Measurements from ENCODE around the gene TRMT11.
A peak's percentile ranks its signal among the peaks of the same experiment; 100 is the strongest.

Gene TRMT11

GRCh38 chr6:125943528-125944433 lies 42.6 kb upstream of the TRMT11 start:
- H3K27ac ChIP-seq, result peak overlapping the region; percentile 83
- ChIA-PET POLR2A (ENCODE audit: low non-redundant PET) (interaction anchor here (0.5 kb wide), 1 partner anchor 20 kb away, joined by 3 read pairs; no protein-coding TSS in a partner anchor), CTCF (interaction anchor here (0.7 kb wide), 1 partner anchor 13 kb away, joined by 3 read pairs; the partner anchor contains the start of gene HINT3)
- no peak for TF ChIP-seq CTCF (conservative IDR thresholded peaks at IDR 0.05; ENCODE audit: low read depth)
- DNase-seq (ENCODE audit: low spot score), result no peak

DNA sequence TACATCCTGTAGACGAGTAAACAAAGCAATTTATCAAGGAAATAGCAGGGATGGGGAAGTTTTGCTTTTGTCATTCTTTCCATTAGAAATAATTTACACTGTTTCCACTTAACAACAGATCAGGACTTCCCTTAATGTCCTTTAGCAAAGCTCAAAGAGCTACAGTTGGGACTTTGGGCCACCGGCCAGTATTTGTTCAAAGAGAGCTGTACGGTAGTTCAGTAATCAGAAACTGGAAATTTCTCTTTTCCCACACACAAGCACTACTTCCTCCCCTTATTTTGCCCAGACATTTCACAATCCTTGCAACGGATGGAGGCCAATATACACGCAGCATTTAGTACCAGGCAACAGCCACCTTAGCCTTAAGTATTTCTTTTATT lies 41.9 kb upstream of the TRMT11 start:
- DNase-seq (ENCODE audit: low spot score), result no peak
- H3K27ac ChIP-seq, result no peak overlapping the region
- POLR2A ChIA-PET (ENCODE audit: low non-redundant PET), result no interaction called here
- CTCF ChIA-PET, result no interaction called here
- no peak for TF ChIP-seq CTCF (conservative IDR thresholded peaks at IDR 0.05; ENCODE audit: low read depth)

- POLR2A ChIA-PET (ENCODE audit: low non-redundant PET), result no interaction called here
- no peak overlapping the region for H3K27ac ChIP-seq
- DNase-seq (ENCODE audit: low spot score), result no peak
- no peak for TF ChIP-seq CTCF (conservative IDR thresholded peaks at IDR 0.05; ENCODE audit: low read depth)
- CTCF ChIA-PET, result interaction anchor here (0.7 kb wide), 1 partner anchor 153 kb away, joined by 6 read pairs; no protein-coding TSS in a partner anchor
Measured at GRCh38 chr6:125944896-125945295, 41.4 kb upstream of the TRMT11 start.

- TF ChIP-seq CTCF (conservative IDR thresholded peaks at IDR 0.05; ENCODE audit: low read depth), result no peak
- CTCF ChIA-PET, result interaction anchor here (0.6 to 1.7 kb wide), 3 partner anchors 7 to 154 kb away, joined by 3 to 6 read pairs (median 5); partner anchors contain the start of gene HINT3
- POLR2A ChIA-PET (ENCODE audit: low non-redundant PET), result no interaction called here
- DNase-seq (ENCODE audit: low spot score), result no peak
- no peak overlapping the region for H3K27ac ChIP-seq
Measured at GRCh38 chr6:125945378-125946141, 40.8 kb upstream of the TRMT11 start.

DNA sequence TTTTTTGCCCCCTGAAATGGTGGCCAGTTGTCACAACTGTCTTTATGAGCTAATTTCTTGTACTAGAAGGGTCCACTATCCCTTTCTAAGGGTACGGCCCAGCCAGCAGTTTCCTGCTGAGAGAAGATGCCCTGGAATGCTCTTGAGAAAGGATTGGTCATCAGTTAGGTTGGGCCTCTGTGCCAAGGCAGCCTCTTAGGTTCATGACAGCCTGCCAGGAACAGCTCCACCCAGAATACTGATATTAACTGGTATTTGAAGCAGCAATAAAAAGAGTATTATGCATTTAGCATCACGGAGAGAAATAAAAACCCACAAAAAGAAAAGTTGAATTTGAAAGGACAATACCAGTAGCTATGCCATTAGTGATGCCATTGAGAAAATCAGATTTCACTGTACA lies 38.7 kb upstream of the TRMT11 start:
- POLR2A ChIA-PET (ENCODE audit: low non-redundant PET), result no interaction called here
- peak overlapping the region; percentile 86 for H3K27ac ChIP-seq

More for the DNA sequence above, 38.7 kb upstream of the TRMT11 start:
- DNase-seq (ENCODE audit: low spot score), result peak; percentile 57
- no peak for TF ChIP-seq CTCF (conservative IDR thresholded peaks at IDR 0.05; ENCODE audit: low read depth)
- CTCF ChIA-PET, result interaction anchor here (1.1 to 1.5 kb wide), 2 partner anchors 9 to 41 kb away, joined by 3 to 4 read pairs; partner anchors contain the start of gene HINT3

All from RWPE1 (cell line).